Measurements from ENCODE around the gene SNU13. TPM values are rescaled to one million over a fixed set of nuclear protein-coding genes. Genes with fewer than 3 reads are reported as not detected.
"Not testable (repeated sequence)": the region's sequence is repeated elsewhere in the genome, so short reads cannot be mapped to it uniquely, and the experiment has no call there.

Gene SNU13
- polyA plus RNA-seq, 1 donor from 2014 or later, result 316 TPM

DNA sequence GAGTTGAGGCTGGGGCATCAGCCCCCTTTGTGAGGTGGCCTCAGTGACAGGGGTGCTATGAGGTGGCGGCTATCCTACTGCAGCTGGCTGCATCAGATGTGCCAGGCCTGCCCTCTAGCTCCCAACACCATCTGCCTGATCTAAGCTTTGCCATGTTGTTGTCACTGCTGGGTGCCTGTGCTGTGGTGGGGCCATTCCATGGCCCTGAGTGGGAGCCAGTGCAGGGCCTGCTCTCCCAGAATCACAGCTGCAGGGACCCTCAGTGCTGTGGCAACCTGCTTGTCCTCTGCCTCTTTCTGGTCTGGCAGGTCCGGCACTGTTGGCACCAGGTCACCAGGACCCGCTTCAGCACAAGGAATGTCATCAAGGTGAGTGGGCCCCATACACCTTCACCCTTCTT, 1.8 kb upstream of the SNU13 start:
- H3K4me1 Mint-ChIP-seq, result peaks cover 11 to 25% (median 20%) of the 10 kb centered on the region in 3 donors
- no peaks in the 10 kb centered on the region for H3K27me3 Mint-ChIP-seq
- H3K27ac Mint-ChIP-seq, result peak overlapping the region; percentile 86 to 98 (median 92)
- peak overlapping the region in 2 of 4 donors; percentile 43 to 78 for H3K4me3 Mint-ChIP-seq
- H3K36me3 Mint-ChIP-seq, result peaks cover 2% of the 10 kb centered on the region
- H3K9me3 Mint-ChIP-seq, result no peaks in the 10 kb centered on the region

DNA sequence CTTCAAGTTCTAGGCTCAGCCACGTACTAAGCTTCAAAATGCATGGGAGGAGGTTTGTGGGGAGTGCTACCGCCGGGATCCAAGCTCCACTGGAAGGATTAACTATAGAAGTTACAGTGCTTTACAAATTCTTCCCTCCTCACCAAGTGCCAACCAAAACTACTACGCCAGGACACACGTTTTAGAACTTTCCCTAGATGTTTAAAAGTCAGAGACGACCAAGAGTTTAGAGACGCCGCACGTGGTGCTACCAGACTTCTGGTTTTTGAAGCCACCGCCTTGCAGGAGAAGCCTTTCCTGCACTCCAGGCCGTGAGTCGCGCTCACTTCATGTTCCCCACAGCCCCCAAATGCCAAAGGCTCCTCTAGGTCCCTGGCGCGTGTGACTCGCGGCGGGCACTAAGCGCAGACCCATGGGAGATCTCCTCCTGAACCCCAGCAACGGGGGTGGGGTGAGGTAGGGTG, 734 bp downstream of the SNU13 start:
- H3K9me3 Mint-ChIP-seq, result no peaks in the 10 kb centered on the region
- peaks cover 11 to 27% (median 20%) of the 10 kb centered on the region in 3 donors for H3K4me1 Mint-ChIP-seq
- H3K27me3 Mint-ChIP-seq, result no peaks in the 10 kb centered on the region
- H3K36me3 Mint-ChIP-seq, result peaks cover 2% of the 10 kb centered on the region
- H3K4me3 Mint-ChIP-seq, result peak overlapping the region; percentile 96 to 100 (median 96)
- H3K27ac Mint-ChIP-seq, result peak overlapping the region; percentile 91 to 98 (median 97)

DNA sequence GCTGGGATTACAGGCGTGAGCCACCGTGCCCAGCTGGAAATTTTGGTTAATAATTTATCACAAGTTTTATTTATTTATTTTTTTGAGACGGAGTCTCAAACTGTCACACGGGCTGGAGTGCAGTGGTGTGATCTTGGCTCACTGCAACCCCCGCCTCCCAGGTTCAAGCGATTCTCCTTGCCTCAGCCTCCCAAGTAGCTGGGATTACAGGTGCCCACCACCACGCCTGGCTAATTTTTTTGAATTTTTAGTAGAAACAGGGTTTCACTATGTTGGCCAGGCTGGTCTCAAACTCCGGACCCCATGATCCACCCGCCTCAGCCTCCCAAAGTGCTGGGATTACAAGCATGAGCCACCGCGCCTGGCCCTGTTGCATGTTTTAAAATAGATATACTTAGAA, 1.8 kb downstream of the SNU13 start:
- not testable (repeated sequence) for H3K9me3 Mint-ChIP-seq, H3K36me3 Mint-ChIP-seq, H3K27me3 Mint-ChIP-seq
- Mint-ChIP-seq H3K4me1 (peaks cover 11 to 32% (median 26%) of the 10 kb centered on the region in 3 donors), H3K4me3 (peak overlapping the region; percentile 96 to 100 (median 96)), H3K27ac (peak overlapping the region; percentile 91 to 98 (median 97))

DNA sequence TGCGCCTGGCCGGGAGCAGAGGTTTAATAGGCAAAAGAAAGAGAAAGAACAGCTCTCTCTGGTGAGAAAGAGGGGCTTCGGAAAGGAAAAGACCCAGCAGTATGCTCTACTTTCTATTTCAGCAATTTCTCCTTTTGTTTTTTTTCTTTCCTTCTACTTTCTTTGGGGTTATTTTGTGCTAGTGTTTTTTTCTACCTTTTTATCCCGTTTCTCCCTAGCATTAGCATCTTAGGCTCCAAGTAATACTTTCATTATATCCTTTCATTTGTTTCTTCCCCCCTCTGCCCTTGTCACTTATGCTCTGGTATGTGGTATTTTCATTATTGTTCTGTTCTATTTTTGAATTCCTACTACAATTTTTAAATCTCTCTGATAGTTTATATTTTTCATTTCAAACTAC, 4.5 kb downstream of the SNU13 start:
- Mint-ChIP-seq H3K9me3 (no peaks in the 10 kb centered on the region), H3K27ac (peak overlapping the region; percentile 5 to 97 (median 23)), H3K36me3 (peaks cover 2% of the 10 kb centered on the region), H3K27me3 (no peaks in the 10 kb centered on the region), H3K4me3 (peak overlapping the region in 1 of 4 donors; percentile 95), H3K4me1 (peaks cover 14 to 33% (median 27%) of the 10 kb centered on the region in 3 donors)

DNA sequence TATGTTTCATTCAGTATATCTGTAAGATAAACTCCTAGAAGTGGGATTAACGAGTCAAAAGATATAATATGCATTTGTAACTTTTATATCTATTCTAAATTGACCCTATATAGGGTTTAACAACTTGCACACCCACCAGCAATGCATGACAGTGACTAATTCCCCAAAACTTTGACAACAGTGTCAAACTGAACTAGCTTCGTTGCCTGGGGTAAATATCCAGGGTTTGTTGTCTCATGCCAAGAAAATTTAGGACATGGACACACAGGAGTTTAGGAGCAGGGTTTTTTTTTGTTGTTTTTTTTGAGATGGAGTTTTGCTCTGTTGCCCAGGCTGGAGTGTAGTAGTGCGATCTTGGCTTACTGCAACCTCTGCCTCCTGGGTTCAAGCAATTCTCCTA, 5.1 kb downstream of the SNU13 start:
- H3K27me3 Mint-ChIP-seq, result no peaks in the 10 kb centered on the region
- peaks cover 2% of the 10 kb centered on the region for H3K36me3 Mint-ChIP-seq
- H3K4me1 Mint-ChIP-seq, result peaks cover 14 to 31% (median 24%) of the 10 kb centered on the region in 3 donors
- peak overlapping the region in 2 of 3 donors; percentile 97 to 99 for H3K27ac Mint-ChIP-seq
- H3K9me3 Mint-ChIP-seq, result no peaks in the 10 kb centered on the region
- H3K4me3 Mint-ChIP-seq, result peak overlapping the region in 2 of 4 donors; percentile 60 to 95

DNA sequence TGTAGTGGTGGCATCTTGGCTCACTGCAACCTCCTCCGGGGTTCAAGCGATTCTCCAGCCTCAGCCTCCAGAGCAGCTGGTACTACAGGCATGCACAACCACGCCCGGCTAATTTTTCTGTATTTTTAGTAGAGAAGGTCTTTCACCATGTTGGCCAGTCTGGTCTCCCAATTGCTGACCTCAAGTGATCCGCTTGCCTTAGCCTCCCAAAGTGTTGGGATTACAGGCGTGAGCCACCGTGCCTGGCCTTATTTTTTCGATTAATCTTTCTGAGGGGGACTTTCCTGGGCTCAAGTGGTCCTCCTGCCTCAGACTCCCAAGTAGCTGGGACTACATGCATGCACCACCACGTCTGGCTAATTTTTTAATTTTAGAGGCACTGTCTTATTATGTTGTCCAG, 5.6 kb downstream of the SNU13 start:
- Mint-ChIP-seq H3K36me3 (peaks cover 2% of the 10 kb centered on the region), H3K9me3 (no peaks in the 10 kb centered on the region), H3K27ac (peak overlapping the region; percentile 97 to 99 (median 99)), H3K4me3 (peak overlapping the region; percentile 95 to 99 (median 96)), H3K4me1 (peaks cover 13 to 29% (median 25%) of the 10 kb centered on the region in 3 donors), H3K27me3 (no peaks in the 10 kb centered on the region)

DNA sequence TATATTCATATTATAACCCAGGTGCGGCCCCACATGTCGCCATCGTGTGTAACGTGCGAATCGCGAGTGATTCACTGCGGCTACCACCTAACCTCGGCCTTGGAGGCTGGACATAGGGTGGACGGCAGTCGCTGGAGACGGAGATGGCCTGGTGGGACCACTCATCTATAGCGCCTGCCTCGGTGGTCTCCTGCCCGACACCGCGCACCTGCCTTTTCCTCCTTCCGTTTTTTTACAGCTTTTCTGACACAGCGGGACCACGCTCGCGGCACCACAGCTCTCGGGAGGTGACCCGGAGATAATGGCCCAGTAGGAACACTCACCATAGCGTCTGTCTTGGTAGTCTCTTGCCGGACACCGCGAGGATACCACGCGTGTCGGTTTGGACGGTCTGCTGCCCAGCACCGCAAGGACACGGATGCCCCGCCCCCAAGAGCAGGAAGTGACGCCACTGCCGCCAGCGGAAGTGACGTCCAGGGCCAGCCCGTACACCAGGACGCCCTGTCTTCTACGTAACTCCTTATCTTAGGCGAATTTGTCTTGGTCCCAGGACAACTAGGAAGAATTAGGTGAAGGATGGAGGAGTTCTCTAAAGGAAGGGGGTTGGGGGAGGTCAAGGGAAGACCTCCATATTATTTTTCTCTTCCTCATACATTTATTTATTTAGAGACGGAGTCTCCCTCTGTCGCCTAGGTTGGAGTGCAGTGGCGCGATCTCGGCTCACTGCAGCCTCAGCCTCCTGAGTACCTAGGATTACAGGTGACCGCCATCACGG, 6.4 kb downstream of the SNU13 start:
- Mint-ChIP-seq H3K4me1 (peaks cover 8 to 24% (median 17%) of the 10 kb centered on the region in 3 donors), H3K27ac (peak overlapping the region; percentile 97 to 99 (median 99)), H3K27me3 (no peaks in the 10 kb centered on the region), H3K9me3 (no peaks in the 10 kb centered on the region), H3K4me3 (peak overlapping the region; percentile 95 to 99 (median 96)), H3K36me3 (no peaks in the 10 kb centered on the region)

DNA sequence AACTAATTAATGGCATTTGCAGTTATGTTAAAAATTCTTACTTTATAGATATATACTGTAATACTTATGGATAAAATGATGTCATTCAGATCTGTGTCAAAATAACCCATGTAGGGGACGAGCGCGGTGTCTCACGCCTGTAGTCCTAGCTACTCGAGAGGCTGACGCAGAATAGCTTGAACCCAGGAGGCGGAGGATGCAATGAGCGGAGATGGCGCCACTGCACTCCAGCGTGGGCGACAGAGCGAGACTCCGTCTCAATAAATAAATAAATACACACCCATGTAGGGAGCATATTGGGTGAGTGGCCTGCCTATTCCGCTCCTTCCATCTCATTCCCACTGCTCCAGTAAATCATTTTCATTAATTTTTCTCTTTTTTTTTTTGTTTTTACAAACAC, 7.1 kb downstream of the SNU13 start:
- H3K27ac Mint-ChIP-seq, result peak overlapping the region; percentile 97 to 99 (median 99)

DNA sequence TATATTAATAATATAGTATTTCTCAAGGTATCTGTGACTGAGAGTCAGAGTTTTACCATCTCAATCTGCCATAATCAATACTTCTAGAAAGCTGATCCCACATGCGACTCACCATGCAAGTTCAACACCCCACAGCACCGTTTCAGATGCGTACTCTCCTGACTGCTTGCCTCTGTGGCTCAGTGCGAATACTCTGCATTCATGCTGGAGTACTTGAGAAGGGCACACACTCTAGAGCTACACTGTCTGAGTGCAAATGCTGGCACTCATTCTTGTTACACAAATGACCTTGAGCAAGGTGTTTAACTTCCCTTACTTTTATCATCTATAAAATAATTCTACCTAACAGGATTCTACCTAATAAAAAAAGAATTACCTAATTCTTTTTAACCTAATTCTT, 12.5 kb downstream of the SNU13 start:
- H3K27me3 Mint-ChIP-seq, result no peaks in the 10 kb centered on the region
- H3K9me3 Mint-ChIP-seq, result no peaks in the 10 kb centered on the region
- peak overlapping the region in 1 of 3 donors; percentile 75 for H3K27ac Mint-ChIP-seq
- H3K4me1 Mint-ChIP-seq, result peaks cover 5 to 17% (median 10%) of the 10 kb centered on the region in 3 donors
- no peak overlapping the region for H3K4me3 Mint-ChIP-seq
- no peaks in the 10 kb centered on the region for H3K36me3 Mint-ChIP-seq

More for the DNA sequence above, 7.1 kb downstream of the SNU13 start:
- Mint-ChIP-seq H3K4me1 (peaks cover 6 to 24% (median 16%) of the 10 kb centered on the region in 3 donors), H3K9me3 (no peaks in the 10 kb centered on the region), H3K36me3 (no peaks in the 10 kb centered on the region), H3K27me3 (no peaks in the 10 kb centered on the region), H3K4me3 (peak overlapping the region; percentile 95 to 99 (median 96))

DNA sequence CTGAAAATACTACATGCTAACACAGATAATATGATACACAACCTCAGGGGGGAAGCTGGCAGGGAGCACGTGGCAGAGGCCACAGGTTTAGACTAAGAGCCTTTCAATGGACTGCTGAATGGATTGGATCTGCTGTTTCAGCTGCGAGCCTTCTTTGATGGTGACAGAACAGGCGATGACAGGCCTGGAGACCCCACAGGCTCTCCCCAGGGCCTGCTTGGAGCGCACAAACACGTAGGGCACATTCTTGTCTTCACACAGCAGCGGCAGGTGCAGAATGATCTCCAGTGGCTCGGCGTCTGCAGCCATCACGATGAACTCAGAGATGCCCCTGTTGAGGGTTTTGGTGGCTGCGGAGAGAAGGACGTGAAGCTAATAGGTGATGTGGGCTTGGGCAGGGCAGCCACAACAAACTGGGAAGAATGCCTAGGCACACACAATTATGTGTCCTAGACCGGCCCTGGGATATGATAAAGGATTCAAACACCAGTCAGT, 13.8 kb downstream of the SNU13 start:
- H3K9me3 Mint-ChIP-seq, result no peaks in the 10 kb centered on the region
- H3K4me3 Mint-ChIP-seq, result no peak overlapping the region
- H3K36me3 Mint-ChIP-seq, result no peaks in the 10 kb centered on the region
- H3K27me3 Mint-ChIP-seq, result no peaks in the 10 kb centered on the region
- H3K27ac Mint-ChIP-seq, result peak overlapping the region in 1 of 3 donors; percentile 65
- H3K4me1 Mint-ChIP-seq, result peaks cover 4 to 9% (median 5%) of the 10 kb centered on the region in 3 donors

DNA sequence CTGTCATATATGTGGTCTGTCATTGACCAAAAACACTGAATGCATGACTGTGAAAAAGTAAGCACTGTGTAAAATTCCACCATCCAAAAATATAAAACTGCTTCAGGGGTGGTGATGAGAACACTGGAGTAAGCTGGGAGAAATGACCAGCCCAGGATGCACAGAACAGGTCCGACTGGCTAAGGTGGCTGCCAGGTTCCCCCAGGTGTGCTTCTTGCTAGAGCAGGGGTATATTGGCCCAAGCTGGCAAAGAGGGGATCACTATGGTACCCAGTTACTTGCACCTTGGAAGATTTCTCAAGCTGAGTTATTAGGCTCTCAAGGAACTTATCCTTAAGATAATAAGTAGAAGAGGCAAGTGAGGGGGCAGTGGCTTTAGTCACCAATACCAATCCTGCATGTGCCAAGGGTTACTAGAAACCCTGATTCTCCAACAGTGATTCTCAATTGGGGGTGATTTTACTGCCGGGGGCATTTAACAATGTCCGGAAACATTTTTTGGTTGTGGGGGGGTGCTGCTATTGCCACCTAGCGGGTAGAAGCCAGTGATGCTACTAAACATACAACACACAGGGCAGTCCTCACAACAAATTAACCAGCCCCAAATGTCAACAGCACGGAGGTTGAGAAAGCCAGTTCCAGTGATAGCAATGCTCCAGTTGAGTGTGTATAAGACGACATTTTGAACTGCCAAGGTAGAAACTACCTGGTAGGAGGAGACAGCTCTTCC, 15.7 kb downstream of the SNU13 start:
- peak overlapping the region in 2 of 3 donors; percentile 5 to 16 for H3K27ac Mint-ChIP-seq
- no peak overlapping the region for H3K4me3 Mint-ChIP-seq
- H3K36me3 Mint-ChIP-seq, result no peaks in the 10 kb centered on the region
- peaks cover 0 to 7% (median 5%) of the 10 kb centered on the region in 3 donors for H3K4me1 Mint-ChIP-seq
- no peaks in the 10 kb centered on the region for H3K9me3 Mint-ChIP-seq
- no peaks in the 10 kb centered on the region for H3K27me3 Mint-ChIP-seq

DNA sequence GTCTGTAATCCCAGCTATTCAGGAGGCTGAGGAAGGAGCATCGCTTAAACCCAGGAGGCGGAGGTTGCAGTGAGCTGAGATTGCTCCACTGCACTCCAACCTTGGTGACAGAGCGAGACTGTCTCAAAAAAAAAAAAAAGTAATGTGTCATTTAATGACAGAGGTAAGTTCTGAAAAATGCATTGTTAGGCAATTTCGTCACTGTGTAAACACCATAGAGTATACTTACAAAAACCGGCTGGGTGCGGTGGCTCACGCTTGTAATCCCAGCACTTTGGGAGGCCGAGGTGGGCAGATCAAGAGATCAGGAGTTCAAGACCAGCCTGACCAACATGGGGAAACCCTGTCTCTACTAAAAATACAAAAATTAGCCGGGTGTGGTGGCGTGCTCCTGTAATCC, 16.6 kb downstream of the SNU13 start:
- not testable (repeated sequence) for H3K9me3 Mint-ChIP-seq, H3K36me3 Mint-ChIP-seq, H3K4me3 Mint-ChIP-seq, H3K27me3 Mint-ChIP-seq, H3K4me1 Mint-ChIP-seq
- H3K27ac Mint-ChIP-seq, result peak overlapping the region in 2 of 3 donors; percentile 16 to 39

DNA sequence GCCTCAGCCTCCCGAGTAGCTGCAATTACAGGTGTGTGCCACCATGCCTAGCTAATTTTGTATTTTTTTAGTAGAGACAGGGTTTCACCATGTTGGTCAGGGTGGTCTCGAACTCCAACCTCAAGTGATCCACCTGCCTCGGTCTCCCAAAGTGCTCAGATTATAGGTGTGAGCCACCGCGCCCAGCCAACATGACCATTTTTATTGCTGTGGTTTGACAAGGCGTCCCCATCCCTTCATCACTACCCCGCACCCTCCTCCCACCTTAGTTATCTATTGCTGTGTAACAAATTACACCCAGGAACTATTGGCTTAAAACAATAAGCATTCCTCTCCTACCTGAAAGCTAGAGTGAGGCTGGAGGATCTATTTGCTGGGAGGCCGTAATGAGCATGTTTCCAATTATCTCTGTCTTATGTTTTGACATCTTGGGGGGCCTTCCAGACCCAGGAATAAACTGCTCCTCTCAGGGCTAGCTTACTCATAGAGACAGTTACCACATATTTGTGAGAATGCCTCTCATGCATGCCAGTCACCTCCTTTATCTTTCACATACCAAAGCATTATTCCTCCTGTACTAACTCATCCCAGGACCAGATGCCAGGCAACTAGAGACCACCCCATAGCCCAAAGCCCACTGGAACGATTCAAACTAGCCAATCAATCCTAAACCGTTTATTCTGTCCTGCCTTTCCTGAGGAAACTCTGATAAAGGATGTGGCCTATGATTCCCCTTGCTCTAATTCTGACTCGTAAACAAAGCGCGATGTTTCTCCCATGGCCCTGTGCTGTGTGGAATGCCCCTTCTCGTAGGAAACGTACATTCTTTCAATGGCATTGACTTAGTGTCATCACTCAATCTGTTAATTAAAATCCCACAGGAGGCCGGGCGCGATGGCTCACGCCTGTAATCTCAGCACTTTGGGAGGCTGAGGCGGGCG, 19.4 kb downstream of the SNU13 start:
- Mint-ChIP-seq H3K27me3 (no peaks in the 10 kb centered on the region), H3K27ac (peak overlapping the region in 1 of 3 donors; percentile 86), H3K4me1 (peaks cover 5 to 12% (median 7%) of the 10 kb centered on the region in 3 donors), H3K36me3 (peaks cover 2% of the 10 kb centered on the region), H3K9me3 (no peaks in the 10 kb centered on the region), H3K4me3 (peak overlapping the region in 1 of 4 donors; percentile 52)

DNA sequence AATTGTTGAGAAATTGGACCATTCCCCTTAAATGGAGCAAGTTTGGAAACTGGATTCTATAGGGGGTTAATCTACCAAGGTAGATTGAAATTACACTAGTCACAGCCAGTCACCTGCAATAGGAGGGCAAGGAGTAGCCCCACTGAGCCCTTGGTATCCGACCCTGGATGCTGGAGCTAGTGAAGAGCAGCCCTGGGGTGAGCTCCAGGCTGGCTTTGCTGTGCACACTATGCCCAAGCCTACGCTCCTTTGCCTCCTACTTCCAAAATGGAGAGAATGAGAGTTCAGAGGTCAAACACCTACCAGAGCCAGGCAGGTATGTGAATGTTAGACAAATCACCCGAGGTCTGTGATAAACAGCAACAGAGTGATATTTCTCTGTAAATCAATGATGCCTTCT, 23.7 kb downstream of the SNU13 start:
- Mint-ChIP-seq H3K27me3 (no peaks in the 10 kb centered on the region), H3K4me1 (peaks cover 4 to 9% (median 5%) of the 10 kb centered on the region in 3 donors), H3K36me3 (peaks cover 14% of the 10 kb centered on the region), H3K27ac (peak overlapping the region in 2 of 3 donors; percentile 73 to 81), H3K4me3 (peak overlapping the region in 1 of 4 donors; percentile 55), H3K9me3 (no peaks in the 10 kb centered on the region)
